Measurements from ENCODE around the gene NFILZ. TPM values are rescaled to one million over a fixed set of nuclear protein-coding genes. Genes with fewer than 3 reads are reported as not detected.

The NFILZ gene
- total and polyA plus RNA-seq, 7 donors: not detected

DNA sequence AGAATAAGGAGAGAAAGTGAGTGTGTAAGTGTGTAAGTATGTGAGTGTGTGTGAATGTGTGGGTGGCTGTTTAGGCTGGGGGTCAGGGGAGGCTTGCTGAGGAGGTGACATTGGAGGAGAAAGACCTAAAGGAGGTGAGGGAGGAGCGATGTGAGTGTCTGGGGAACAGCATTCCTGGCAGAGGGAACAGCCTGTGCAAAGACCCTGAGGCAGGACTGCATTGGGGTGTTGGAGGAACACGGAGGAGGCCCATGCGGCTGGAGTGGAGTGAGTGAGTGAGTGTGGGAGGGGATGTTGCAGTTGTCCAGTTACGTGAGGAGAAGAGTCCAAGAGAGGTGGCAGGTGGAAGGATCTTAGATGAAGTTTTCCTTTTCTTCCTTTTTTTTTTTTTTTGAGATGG lies 31.8 kb downstream of the NFILZ start:
- Histone ChIP-seq H3K27me3 (peaks cover 0 to 31% (median 8%) of the 10 kb centered on the region in 3 donors), H3K4me3 (no peak overlapping the region)

DNA sequence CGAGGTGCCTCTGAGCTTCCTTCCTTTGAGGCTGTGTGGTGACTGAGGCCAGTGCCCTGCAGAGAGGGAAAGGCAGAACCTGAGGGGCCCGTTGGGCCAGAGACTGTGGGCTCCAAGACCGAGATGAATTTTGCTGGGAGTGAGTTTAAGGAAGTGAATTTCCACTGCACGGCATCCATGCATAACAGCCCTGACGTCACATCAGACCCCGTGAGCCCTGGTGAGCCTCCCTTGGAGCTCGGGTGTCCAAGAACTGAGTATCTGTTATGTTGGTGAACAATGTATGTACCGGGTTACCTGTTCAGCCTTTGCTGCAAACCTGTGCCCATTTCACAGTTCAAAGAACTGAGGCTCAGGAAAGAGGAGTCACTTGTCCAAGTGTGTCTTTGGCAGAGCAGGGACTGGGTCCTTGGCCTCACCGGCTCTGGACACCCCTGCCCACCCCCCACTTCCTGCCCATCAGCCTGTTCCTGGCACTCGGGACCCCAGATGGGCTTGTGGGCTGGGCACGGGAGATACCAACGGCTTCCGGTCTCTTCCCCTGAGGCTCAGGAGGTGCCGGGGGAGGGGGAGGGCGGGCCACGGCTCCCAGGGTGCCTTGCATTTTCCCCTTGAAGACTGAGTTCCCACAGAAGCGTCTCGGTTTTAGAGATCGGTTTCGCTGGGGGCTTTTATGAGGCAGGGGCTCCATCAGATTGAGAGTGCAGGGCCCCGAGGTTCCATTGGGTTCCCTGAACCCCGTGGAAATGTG lies 33.7 kb downstream of the NFILZ start:
- no peak overlapping the region for H3K27ac ChIP-seq
- no peak for DNase-seq
- H3K36me3 ChIP-seq: no peaks in the 10 kb centered on the region
- 26 to 44% methylated on average over 22 of the region's 22 CpGs for WGBS, 2 donors
- H3K9me3 ChIP-seq: no peaks in the 10 kb centered on the region
- H3K27me3 ChIP-seq: peaks cover 0 to 28% (median 8%) of the 10 kb centered on the region in 3 donors
- intact Hi-C loops (cut with DNase I): no loop called here
- H3K4me1 ChIP-seq: no peaks in the 10 kb centered on the region
- TF ChIP-seq, protein P1, sequence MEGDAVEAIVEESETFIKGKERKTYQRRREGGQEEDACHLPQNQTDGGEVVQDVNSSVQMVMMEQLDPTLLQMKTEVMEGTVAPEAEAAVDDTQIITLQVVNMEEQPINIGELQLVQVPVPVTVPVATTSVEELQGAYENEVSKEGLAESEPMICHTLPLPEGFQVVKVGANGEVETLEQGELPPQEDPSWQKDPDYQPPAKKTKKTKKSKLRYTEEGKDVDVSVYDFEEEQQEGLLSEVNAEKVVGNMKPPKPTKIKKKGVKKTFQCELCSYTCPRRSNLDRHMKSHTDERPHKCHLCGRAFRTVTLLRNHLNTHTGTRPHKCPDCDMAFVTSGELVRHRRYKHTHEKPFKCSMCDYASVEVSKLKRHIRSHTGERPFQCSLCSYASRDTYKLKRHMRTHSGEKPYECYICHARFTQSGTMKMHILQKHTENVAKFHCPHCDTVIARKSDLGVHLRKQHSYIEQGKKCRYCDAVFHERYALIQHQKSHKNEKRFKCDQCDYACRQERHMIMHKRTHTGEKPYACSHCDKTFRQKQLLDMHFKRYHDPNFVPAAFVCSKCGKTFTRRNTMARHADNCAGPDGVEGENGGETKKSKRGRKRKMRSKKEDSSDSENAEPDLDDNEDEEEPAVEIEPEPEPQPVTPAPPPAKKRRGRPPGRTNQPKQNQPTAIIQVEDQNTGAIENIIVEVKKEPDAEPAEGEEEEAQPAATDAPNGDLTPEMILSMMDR (IDR thresholded peaks at IDR 0.05): no peak
- no peak for TF ChIP-seq POLR2AphosphoS5 (IDR thresholded peaks at IDR 0.05)
- TF ChIP-seq EP300 (IDR thresholded peaks at IDR 0.05): no peak
- no peak for TF ChIP-seq POLR2A (IDR thresholded peaks at IDR 0.05)
- H3K4me3 ChIP-seq: no peak overlapping the region

More for the DNA sequence above, 31.8 kb downstream of the NFILZ start:
- H3K27ac ChIP-seq: no peak overlapping the region
- DNase-seq: no peak
- no peaks in the 10 kb centered on the region for H3K9me3 ChIP-seq
- no peaks in the 10 kb centered on the region for H3K36me3 ChIP-seq
- H3K4me1 ChIP-seq: no peaks in the 10 kb centered on the region
- no peak for TF ChIP-seq POLR2A (IDR thresholded peaks at IDR 0.05)
- TF ChIP-seq EP300 (IDR thresholded peaks at IDR 0.05): no peak
- TF ChIP-seq, protein P1 (IDR thresholded peaks at IDR 0.05): no peak
- no peak for TF ChIP-seq POLR2AphosphoS5 (IDR thresholded peaks at IDR 0.05)
- intact Hi-C loops (cut with DNase I): no loop called here
- 83 to 90% methylated on average over 4 of the region's 4 CpGs for WGBS, 2 donors

DNA sequence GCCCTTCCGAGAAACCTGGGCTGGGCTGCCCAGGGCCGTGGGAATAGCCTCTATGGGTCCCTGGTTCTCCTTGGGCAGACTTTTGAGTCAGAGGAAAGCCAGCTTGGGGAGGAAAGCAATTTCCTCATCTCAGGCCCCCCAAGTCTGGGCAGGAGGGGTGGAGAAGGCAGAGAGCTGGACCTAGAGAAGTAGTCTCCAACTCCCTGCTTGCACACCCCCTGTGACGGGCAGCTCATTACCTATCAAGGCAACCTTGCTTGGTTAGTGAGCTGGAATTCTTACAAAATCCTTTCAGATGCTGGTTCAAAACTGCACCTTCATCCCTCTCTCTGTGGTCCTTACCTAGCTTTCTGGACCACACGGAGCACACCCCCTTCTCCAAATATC lies 34.2 kb downstream of the NFILZ start:
- no peak for DNase-seq
- Histone ChIP-seq H3K4me1 (no peaks in the 10 kb centered on the region), H3K4me3 (no peak overlapping the region), H3K9me3 (no peaks in the 10 kb centered on the region), H3K27me3 (peaks cover 0 to 28% (median 6%) of the 10 kb centered on the region in 3 donors), H3K36me3 (no peaks in the 10 kb centered on the region), H3K27ac (no peak overlapping the region)
- TF ChIP-seq POLR2A (IDR thresholded peaks at IDR 0.05): no peak
- intact Hi-C loops (cut with DNase I): no loop called here
- WGBS, 2 donors: 57 to 67% methylated on average over 4 of the region's 4 CpGs

DNA sequence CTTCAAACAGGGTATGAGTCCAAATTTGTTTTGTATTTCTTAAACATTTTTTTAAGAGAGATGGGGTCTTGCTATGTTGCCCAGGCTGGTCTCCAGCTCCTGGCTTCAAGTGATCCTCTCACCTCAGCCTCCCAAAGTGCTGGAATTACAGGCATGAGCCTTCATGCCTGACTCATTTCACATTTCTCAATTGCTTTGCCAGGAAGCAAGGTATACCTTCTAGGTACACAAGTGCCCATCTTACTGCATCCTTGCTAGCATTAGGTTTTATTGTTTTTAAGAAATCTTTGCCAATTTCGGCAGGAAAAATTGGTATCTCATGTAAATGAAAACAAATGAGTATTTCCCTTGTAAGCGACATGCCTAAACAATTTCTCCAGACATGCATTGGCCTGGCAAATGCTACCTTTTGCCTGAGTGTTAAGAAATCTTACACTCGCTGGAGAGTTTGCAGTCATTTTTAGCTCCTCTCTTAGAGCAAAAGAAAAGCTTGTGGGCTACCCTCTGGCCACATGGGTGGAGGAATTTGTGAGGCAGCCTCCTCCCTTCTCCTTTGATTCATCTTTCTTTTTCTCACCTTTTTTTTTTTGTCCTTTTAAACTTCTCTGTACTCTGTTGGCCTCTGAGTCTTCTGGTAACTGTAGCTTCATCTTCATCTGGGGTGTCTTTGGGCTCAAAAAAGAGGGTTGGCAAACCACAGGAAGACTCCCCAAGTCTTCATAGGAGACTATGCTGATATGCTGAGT lies 35.2 kb downstream of the NFILZ start:
- TF ChIP-seq POLR2A (IDR thresholded peaks at IDR 0.05): no peak
- TF ChIP-seq EP300 (IDR thresholded peaks at IDR 0.05): no peak
- no peak for TF ChIP-seq POLR2AphosphoS5 (IDR thresholded peaks at IDR 0.05)
- TF ChIP-seq, protein P1 (IDR thresholded peaks at IDR 0.05): no peak
- Histone ChIP-seq H3K9me3 (no peaks in the 10 kb centered on the region), H3K36me3 (no peaks in the 10 kb centered on the region), H3K4me3 (no peak overlapping the region), H3K27me3 (peaks cover 0 to 28% (median 0%) of the 10 kb centered on the region in 3 donors), H3K27ac (no peak overlapping the region), H3K4me1 (no peaks in the 10 kb centered on the region)
- 79 to 82% methylated on average over 3 of the region's 3 CpGs for WGBS, 2 donors
- intact Hi-C loops (cut with DNase I): no loop called here
- DNase-seq: no peak

DNA sequence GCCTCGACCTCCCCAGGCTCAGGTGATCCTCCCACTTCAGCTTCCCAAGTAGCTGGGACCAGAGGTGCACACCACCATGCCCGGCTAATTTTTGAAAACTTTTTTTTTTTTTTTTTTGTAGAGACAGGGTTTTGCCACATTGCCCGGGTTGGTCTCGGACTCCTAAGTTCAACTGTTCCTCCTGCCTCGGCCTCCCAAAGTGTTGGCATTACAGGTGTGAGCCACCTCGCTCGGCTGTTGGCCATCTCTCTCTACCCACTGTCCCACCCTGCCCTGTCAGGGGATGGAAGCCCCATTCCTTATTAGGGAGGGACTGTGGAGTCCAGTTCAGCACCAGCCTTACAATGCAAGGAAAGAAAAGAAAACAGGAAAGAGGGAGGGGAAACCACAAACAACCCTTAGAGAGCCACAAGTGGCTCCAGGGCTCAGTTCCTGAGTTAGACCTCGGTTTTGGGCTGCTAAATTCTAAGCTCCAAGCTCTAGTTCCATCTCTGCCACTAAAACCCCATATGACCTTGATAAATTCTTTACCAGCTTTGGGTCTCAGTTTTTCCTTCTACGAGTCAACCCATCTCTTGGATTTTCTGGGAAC lies 36.5 kb downstream of the NFILZ start:
- no peak for DNase-seq
- H3K9me3 ChIP-seq: no peaks in the 10 kb centered on the region
- WGBS, 2 donors: 66 to 71% methylated on average over 9 of the region's 9 CpGs
- H3K27ac ChIP-seq: no peak overlapping the region
- H3K36me3 ChIP-seq: no peaks in the 10 kb centered on the region
- peaks cover 0 to 28% (median 0%) of the 10 kb centered on the region in 3 donors for H3K27me3 ChIP-seq
- no peak for TF ChIP-seq POLR2AphosphoS5 (IDR thresholded peaks at IDR 0.05)
- TF ChIP-seq, protein P1 (IDR thresholded peaks at IDR 0.05): no peak
- no peak overlapping the region for H3K4me3 ChIP-seq
- intact Hi-C loops (cut with DNase I): no loop called here
- H3K4me1 ChIP-seq: no peaks in the 10 kb centered on the region
